SK-N-SH treated with all-trans-retinoic acid at 6 μM for 48 hours (cell line): ENCODE data around the gene RERE.

Experiments
- ARNTL ChIP-seq: fragments of 450-650 bp; formaldehyde crosslinking; IDR thresholded peaks from 2 replicates; pipeline ENCODE4 v1.5.0; 2020; ENCODE audit warnings: low read depth, mild to moderate bottlenecking, moderate library complexity, borderline replicate concordance
- CREB5 ChIP-seq: fragments of 250-450 bp; sonication (Bioruptor Pico); IDR thresholded peaks from 2 replicates; pipeline ENCODE4 v1.5.1; 2020; ENCODE audit warnings: low read depth, mild to moderate bottlenecking, moderate library complexity
- CSRNP3 ChIP-seq: fragments of 250-450 bp; sonication (Bioruptor Pico); IDR thresholded peaks from 2 replicates; pipeline ENCODE4 v1.5.1; 2021; ENCODE audit warnings: mild to moderate bottlenecking, moderate library complexity
- ESRRG ChIP-seq: fragments of 250-450 bp; sonication (Bioruptor Pico); IDR thresholded peaks from 2 replicates; pipeline ENCODE4 v1.6.1; 2021; ENCODE audit warnings: mild to moderate bottlenecking
- ISL1 ChIP-seq: fragments of 250-450 bp; sonication (Bioruptor Pico); IDR thresholded peaks from 2 replicates; pipeline ENCODE4 v2.1.2; 2022; ENCODE audit warnings: mild to moderate bottlenecking, moderate library complexity
- OSR1 ChIP-seq: fragments of 250-450 bp; sonication (Bioruptor Pico); IDR thresholded peaks from 2 replicates; pipeline ENCODE4 v1.8.0; 2022; ENCODE audit warnings: moderate library complexity, mild to moderate bottlenecking, inconsistent platforms
- PATZ1 ChIP-seq: fragments of 250-450 bp; sonication (Bioruptor Pico); IDR thresholded peaks from 2 replicates; pipeline ENCODE4 v1.8.0; 2020; ENCODE audit warnings: mild to moderate bottlenecking, moderate library complexity, borderline replicate concordance
- POU6F1 ChIP-seq: fragments of 250-450 bp; sonication (Bioruptor Pico); IDR thresholded peaks from 2 replicates; pipeline ENCODE4 v1.8.0; 2021; ENCODE audit warnings: low read depth, mild to moderate bottlenecking, moderate library complexity, borderline replicate concordance
- PPARA ChIP-seq: fragments of 250-450 bp; sonication (Bioruptor Pico); IDR thresholded peaks from 2 replicates; pipeline ENCODE4 v1.5.0; 2020; ENCODE audit warnings: mild to moderate bottlenecking, borderline replicate concordance
- RARB ChIP-seq: fragments of 250-450 bp; sonication (Bioruptor Pico); IDR thresholded peaks from 2 replicates; pipeline ENCODE4 v1.8.0; 2021; ENCODE audit warnings: mild to moderate bottlenecking, moderate library complexity
- SNAI2 ChIP-seq: fragments of 250-450 bp; sonication (Bioruptor Pico); IDR thresholded peaks from 2 replicates; pipeline ENCODE4 v1.5.0; 2020; ENCODE audit warnings: mild to moderate bottlenecking, moderate library complexity
- TCF4 ChIP-seq: fragments of 250-450 bp; sonication (Bioruptor Pico); IDR thresholded peaks from 2 replicates; pipeline ENCODE4 v1.8.0; 2021; ENCODE audit warnings: mild to moderate bottlenecking, moderate library complexity, borderline replicate concordance
- ZNF70 ChIP-seq: fragments of 450-650 bp; formaldehyde crosslinking; IDR thresholded peaks from 2 replicates; pipeline ENCODE4 v1.5.0; 2020; ENCODE audit warnings: mild to moderate bottlenecking, moderate library complexity
- ZNF8 ChIP-seq: fragments of 450-650 bp; formaldehyde crosslinking; IDR thresholded peaks from 2 replicates; pipeline ENCODE4 v1.5.0; 2020; ENCODE audit warnings: mild to moderate bottlenecking, moderate library complexity

- no peak for TF ChIP-seq TCF4
- no peak for TF ChIP-seq ZNF8
- TF ChIP-seq PPARA (CRISPR knock-in tag), result no peak
- TF ChIP-seq OSR1 (CRISPR knock-in tag), result no peak
- TF ChIP-seq RARB (CRISPR knock-in tag), result no peak
- no peak for TF ChIP-seq PATZ1
- no peak for TF ChIP-seq ISL1
- no peak for TF ChIP-seq CSRNP3 (CRISPR knock-in tag)
- TF ChIP-seq ZNF70 (CRISPR knock-in tag), result no peak
- no peak for TF ChIP-seq POU6F1 (CRISPR knock-in tag)
- TF ChIP-seq ARNTL (CRISPR knock-in tag), result no peak
- TF ChIP-seq CREB5 (CRISPR knock-in tag), result no peak
- no peak for TF ChIP-seq SNAI2
- TF ChIP-seq ESRRG (CRISPR knock-in tag), result no peak
Measured at GRCh38 chr1:8324176-8324810, 493.1 kb downstream of the RERE start.
